OCI-LY1 (cell line): ENCODE results near the gene GPR68.

Source experiments
- EZH2 ChIP-seq: fragments of 200-600 bp; sonication (generic), shearing (Covaris generic); IDR thresholded peaks from 2 replicates; pipeline ENCODE4 v1.8.0; 2017; ENCODE audit warnings: borderline replicate concordance, mixed run types, mild to moderate bottlenecking, antibody characterized with exemption, low read length, moderate library complexity, mixed read lengths
- TF ChIP-seq, protein P1 (sequence below): fragments of 200-600 bp; sonication (generic), shearing (Covaris generic); IDR thresholded peaks from 2 replicates; pipeline ENCODE4 v1.5.1; 2017; ENCODE audit warnings: mild to moderate bottlenecking, antibody characterized with exemption, low read length, moderate library complexity, mixed read lengths

DNA sequence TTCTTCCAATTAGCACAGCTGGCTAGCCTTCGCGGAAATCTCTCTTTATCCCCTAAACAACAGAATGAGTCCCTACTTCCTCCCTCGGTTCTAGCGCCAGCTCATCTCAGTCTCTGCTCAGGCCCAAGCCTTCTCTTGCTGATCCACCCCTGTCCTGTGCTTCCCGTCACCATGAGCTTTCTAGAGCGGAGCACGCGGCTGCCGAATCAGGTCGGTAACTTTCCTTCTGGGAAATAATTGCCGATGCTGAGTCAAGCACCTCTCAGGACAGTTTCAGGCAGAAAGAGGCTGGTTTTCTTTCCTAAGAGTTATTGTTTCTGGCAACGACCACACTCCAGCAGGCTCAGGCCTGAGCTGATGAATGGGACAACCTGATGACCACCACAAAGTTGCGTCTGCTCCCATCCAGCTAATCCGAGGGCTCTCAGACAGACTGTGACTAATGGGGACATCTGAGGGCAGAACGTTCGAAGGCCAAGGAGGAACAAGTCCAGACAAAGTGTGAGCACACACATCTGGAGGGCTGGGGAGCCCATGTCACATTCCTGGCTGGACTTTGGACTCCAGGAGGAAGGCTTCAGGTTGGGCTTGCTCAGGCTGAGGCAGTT lies 13.6 kb upstream of the GPR68 start:
- TF ChIP-seq EZH2 = no peak
- TF ChIP-seq, protein P1, sequence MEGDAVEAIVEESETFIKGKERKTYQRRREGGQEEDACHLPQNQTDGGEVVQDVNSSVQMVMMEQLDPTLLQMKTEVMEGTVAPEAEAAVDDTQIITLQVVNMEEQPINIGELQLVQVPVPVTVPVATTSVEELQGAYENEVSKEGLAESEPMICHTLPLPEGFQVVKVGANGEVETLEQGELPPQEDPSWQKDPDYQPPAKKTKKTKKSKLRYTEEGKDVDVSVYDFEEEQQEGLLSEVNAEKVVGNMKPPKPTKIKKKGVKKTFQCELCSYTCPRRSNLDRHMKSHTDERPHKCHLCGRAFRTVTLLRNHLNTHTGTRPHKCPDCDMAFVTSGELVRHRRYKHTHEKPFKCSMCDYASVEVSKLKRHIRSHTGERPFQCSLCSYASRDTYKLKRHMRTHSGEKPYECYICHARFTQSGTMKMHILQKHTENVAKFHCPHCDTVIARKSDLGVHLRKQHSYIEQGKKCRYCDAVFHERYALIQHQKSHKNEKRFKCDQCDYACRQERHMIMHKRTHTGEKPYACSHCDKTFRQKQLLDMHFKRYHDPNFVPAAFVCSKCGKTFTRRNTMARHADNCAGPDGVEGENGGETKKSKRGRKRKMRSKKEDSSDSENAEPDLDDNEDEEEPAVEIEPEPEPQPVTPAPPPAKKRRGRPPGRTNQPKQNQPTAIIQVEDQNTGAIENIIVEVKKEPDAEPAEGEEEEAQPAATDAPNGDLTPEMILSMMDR = no peak
